NCI-H524 (cell line): ENCODE measurements around the gene DCLRE1B.

Experiments
- DNase-seq, 2 experiments: peaks; one replicate each; lab custom pipeline; 2025; lab: John Stamatoyannopoulos, UW

Gene DCLRE1B

DNA sequence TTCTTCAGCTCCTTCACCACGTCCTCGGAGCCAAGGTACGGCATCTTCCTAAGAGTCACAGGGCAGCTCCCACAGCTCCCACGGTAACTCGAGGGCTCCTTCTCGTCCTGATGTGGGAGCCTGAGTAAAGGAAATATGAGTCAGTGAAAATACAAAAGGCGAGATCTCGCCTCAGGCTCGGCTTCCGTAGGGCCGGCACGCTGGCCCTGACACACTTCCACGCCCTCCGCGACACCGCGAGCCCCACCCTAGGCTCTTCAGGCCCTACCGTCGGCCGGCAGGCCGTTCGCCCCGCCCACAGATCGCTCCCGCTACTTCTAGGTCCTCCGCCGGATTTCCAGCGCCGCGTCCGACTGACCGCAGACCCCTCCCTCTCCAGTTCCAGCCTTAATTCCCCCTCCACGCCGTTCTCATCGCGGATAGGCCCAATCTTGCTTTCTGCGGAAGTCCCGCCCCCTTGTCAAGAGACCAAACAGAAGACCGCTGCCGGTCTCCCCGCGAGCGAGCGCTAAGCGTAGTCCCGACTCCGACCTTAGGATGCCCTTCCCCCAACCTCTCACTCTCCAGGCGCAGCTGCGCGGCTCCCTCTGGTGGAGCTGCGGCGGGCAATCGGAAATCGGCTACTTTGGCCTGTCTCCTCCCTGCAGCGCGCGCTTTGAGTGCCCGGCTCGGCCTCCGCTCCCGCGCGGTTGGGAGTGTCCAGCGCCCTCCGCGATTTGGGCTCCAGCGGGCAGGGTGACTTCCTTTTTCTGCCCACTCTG is at the start of gene DCLRE1B, which contains the start of gene AP4B1:
DCLRE1B (plus strand) TSS at position 653 of the 761 bp plus-strand sequence. CDS start 261 bp downstream, outside the sequence.
AP4B1 (minus strand) TSS at position 126 of the 761 bp plus-strand sequence; CDS start at position 44, 82 bp downstream.
- peak; percentile 98 to 99 for DNase-seq

DNA sequence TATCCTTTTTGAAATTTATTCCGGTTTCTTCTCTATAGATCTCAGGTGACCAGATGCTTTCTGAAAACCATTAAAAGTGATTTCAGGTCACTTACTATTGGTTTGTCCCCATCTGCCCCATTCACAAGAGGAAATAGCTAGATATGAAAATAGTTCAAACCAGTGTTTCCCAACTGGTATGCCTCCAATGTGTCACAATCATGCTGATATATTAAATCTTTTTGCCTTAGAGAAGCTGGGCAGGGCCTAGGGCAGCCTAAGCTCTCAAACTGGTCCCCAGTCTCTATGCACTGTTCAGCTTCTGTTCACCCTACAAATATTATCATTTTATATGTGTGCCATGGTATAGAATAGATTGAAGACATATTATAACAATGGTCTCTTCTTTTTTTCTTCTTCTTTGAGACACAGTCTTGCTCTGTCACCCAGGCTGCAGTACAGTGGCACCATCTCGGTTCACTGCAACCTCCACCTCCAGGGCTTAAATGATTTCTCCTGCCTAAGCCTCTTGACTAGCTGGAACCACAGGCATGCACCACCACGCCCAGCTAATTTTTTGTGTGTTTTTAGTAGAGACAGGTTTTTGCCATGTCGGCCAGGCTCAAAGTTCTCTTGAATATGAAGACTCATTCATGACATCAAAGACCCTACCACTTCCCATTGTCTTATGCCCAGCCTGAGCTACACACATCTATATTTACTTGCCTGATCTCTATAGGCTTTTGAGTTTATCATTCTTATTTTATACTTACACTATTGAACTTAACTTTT is 49.3 kb upstream of the DCLRE1B start:
- DNase-seq = no peak

- no peak for DNase-seq
Observed at GRCh38 chr1:113856401-113856790, 48.7 kb upstream of the DCLRE1B start.

GRCh38 chr1:113857776-113858175 is 47.4 kb upstream of the DCLRE1B start:
- no peak for DNase-seq

DNA sequence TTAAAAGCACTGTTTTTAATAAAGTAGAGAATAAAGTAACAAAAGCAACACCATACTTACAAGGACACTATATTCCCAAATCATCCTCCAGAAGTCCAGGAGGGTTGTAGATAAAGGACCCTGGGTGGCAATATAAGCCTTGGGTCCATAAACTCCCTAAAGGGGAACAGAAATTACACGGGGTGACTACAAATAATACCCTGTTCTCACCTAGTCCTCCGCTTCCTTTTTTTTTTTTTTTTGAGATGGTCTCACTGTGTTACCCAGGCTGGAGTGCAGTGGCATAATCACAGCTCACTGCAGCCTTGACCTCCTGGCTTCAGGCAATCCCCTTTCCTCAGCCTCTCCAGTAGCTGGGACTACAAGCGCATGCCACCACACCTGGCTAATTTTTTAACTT is 46.7 kb upstream of the DCLRE1B start:
- DNase-seq = no peak

DNA sequence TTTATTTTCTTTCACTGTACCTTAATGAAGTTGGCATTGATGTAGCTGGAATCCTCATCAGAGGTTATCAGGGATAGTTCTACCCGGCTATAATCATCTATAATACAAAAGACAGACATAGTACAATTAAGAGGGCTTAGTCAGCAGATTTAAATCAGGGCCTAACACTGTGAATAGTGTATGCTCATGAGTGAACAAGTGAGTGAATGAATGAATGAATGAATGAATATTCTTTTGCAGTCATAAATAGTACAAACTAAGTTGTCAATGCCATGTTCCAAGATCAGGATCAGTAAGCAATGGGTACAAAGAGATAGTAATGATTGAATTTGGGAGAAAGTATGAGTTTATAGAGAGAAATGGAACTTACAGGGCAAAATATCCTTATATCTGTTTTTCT is 46.1 kb upstream of the DCLRE1B start:
- no peak for DNase-seq

DNA sequence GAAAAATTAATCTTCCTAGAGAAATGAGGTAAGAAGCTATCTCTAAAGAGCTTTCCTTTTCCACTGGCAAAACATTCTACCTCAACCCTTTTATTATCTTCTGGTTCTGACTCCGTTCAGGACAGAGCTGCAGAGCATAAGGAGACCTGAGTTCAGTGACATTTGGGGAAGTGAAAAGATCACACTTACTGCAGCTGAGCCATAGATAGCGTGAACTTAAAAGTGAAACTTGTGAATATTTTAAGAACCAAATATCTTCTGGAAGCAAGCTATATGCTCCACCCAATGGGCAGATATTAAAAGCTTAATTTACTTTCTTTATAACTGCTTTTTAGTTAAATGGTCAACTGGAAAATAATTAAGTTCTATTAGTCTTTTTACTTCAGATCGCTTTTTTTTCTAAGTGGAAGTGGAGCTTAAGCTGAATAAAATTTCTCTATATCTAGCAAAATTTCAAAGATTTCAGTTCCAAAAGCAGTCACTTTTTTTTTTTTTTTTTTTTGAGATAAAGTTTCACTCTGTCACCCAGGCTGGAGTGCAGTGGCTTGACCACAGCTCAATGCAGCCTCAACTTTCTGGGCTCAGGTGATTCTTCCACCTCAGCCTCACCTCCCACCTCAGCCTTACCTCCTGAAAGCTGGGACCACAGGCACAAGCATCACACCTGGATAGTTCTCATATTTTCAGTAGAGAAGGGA is 45.5 kb upstream of the DCLRE1B start:
- DNase-seq = no peak

- DNase-seq = no peak
Observed at GRCh38 chr1:113860891-113861290, 44.2 kb upstream of the DCLRE1B start.

- DNase-seq = no peak
Observed at GRCh38 chr1:113861641-113862040, 43.5 kb upstream of the DCLRE1B start.

DNA sequence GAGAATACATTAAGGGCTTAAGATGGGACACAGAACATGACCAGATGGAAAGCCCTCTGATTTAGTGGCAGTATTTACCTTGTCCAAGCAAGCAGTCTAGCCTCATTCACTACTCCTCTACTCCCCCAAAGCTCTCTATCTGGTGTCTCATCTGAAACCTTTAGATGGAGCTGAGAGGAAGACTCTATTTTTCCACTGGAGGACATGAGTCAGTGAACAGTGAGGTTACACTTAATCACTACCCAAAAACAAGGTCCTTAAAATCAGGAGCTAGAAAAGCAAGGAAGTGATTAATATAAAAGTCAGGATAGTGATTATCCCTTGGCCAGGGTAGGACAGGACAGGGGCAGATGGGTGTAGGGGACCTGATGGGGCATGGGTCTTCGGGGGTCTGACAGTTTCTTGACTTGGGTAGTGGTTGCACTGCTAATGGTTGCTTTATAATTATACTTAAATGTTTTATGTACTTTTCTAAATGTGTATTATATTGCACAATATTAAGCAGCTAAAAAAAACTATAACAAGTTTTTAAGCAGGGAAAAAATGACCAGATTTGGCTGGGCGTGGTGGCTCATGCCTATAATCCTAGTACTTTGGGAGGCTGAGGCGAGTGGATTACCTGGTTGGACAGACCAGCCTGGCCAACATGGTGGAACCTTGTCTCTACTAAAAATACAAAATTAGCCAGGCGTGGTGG is 36.6 kb upstream of the DCLRE1B start:
- DNase-seq = peak in 1 of 2 experiments; percentile 2

- no peak for DNase-seq
Observed at GRCh38 chr1:113870778-113871177, 34.3 kb upstream of the DCLRE1B start.

- DNase-seq = no peak
Observed at GRCh38 chr1:113871597-113872113, 33.5 kb upstream of the DCLRE1B start, which contains the start of gene PTPN22. Gene PTPN22 (minus strand): TSS chr1:113871712.

- no peak for DNase-seq
Observed at GRCh38 chr1:113872219-113872935, 32.7 kb upstream of the DCLRE1B start.

GRCh38 chr1:113874012-113874879 is 30.9 kb upstream of the DCLRE1B start:
- no peak for DNase-seq

GRCh38 chr1:113875714-113876113 is 29.4 kb upstream of the DCLRE1B start:
- no peak for DNase-seq

DNA sequence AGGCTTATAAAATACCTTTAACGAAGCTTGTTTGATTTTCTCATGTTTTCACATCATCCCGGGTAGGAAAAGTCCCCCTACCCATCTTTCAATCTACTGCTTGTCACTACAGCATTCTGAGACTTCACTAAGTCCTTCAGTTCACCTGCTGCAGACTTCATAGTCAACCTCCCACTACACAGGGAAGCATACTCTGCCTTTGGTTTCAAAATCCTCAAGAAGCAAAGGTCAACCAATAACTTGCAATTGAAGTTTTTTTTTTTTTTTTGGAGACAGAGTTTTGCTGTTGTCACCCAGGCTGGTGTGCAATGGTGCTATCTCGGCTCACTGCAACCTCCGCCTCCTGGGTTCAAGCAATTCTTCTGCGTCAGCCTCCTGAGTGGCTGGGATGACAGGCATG is 28.9 kb upstream of the DCLRE1B start:
- DNase-seq = no peak

DNA sequence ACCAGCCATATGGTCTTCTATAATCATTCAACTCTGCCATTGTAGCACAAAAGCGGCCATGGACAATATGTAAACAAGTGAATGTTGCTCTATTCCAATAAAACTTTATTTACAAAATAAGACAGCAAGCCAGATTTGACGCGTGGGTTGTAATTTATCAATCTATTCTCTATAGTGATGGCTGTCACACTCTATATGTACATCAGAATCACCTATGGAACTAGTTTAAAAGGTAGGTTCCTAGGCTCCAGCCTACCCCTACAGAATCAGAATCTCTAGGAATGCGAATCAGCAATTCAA is 25.4 kb upstream of the DCLRE1B start:
- no peak for DNase-seq

DNA sequence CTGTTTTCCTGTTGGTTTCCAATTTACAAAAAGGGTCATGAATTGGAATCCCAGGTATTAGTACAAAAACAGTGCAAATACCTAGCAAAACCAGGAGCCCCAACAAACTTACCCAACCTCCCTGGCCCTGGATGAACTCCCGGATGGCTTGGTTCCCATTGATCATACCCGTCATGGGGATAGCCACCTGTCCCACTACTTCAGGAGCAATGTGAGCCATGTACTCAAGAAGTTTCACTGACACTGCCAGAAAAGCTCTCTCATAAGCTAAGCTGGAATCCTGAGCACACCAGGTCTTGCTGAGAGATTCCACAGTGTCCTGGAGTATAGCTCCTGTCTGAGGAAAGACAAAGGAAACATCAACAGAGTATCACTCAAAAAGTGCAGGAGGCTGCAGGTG is 23.5 kb upstream of the DCLRE1B start:
- DNase-seq = peak in 1 of 2 experiments; percentile 3

- no peak for DNase-seq
Observed at GRCh38 chr1:113886417-113887401, 18.4 kb upstream of the DCLRE1B start.
